ENCODE measurements around the gene LTBP4.

Gene LTBP4

DNA sequence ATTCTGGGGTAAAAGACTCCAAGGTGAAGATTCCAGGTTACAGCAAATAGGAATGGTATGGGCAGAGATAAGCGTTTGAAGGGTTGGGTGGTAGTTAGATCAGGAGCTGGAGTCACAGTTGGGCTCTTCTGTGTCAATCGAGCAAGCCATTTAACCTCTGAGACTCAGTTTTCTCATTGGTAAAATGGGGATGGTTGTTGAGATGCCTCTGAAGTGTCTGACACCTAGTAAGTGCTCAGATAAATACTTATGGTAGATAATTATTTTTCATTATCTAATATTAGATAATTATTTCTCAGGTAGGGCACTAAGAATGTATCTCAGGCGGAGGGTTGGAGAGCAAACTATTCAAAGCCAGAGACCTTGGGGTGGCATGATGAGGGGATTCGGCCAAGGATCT lies 7.8 kb downstream of the LTBP4 start:
- TF ChIP-seq, protein P1, sequence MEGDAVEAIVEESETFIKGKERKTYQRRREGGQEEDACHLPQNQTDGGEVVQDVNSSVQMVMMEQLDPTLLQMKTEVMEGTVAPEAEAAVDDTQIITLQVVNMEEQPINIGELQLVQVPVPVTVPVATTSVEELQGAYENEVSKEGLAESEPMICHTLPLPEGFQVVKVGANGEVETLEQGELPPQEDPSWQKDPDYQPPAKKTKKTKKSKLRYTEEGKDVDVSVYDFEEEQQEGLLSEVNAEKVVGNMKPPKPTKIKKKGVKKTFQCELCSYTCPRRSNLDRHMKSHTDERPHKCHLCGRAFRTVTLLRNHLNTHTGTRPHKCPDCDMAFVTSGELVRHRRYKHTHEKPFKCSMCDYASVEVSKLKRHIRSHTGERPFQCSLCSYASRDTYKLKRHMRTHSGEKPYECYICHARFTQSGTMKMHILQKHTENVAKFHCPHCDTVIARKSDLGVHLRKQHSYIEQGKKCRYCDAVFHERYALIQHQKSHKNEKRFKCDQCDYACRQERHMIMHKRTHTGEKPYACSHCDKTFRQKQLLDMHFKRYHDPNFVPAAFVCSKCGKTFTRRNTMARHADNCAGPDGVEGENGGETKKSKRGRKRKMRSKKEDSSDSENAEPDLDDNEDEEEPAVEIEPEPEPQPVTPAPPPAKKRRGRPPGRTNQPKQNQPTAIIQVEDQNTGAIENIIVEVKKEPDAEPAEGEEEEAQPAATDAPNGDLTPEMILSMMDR (conservative IDR thresholded peaks at IDR 0.05; ENCODE audit: control insufficient read depth, insufficient read depth, low read depth, low read length), result no peak
- no peak overlapping the region for H3K4me3 ChIP-seq (ENCODE audit: control insufficient read depth, low read depth, low read length)
- DNase-seq (ENCODE audit: low read depth), result no peak

DNA sequence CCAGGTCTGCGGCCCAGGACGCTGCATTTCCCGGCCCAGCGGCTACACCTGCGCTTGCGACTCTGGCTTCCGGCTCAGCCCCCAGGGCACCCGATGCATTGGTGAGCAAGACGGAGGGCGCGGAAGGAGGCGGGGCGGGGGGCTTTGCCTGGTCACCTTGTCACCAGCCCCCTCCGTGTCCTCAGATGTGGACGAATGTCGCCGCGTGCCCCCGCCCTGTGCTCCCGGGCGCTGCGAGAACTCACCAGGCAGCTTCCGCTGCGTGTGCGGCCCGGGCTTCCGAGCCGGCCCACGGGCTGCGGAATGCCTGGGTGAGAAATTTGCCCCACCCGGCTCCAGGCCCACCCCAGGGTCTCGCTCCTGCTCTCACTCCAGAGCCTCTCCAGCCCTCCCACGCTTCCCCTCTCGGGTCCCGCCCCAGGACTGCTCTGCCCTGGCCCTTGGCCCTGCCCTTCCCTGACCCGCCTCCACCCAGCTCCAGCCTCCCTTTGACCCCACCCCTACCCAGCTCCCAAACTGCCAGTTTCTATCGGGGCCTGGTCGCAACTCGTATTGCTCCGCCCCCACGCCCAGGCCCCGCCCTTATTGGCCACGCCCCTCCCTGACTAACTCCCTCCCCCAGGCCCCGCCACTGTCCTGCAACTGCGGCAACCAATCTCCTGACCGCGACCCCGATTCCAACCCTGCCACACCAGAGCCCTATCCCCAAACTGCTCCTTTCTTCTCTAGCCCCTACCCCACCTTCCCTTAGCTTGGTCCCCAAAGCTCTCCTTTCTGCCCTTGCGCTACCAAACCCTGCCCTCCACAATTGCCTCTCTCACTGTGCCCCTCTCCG lies 8.6 kb downstream of the LTBP4 start:
- TF ChIP-seq, protein P1 (conservative IDR thresholded peaks at IDR 0.05; ENCODE audit: control insufficient read depth, insufficient read depth, low read depth, low read length), result no peak
- peak; percentile 84 for DNase-seq (ENCODE audit: low read depth)

DNA sequence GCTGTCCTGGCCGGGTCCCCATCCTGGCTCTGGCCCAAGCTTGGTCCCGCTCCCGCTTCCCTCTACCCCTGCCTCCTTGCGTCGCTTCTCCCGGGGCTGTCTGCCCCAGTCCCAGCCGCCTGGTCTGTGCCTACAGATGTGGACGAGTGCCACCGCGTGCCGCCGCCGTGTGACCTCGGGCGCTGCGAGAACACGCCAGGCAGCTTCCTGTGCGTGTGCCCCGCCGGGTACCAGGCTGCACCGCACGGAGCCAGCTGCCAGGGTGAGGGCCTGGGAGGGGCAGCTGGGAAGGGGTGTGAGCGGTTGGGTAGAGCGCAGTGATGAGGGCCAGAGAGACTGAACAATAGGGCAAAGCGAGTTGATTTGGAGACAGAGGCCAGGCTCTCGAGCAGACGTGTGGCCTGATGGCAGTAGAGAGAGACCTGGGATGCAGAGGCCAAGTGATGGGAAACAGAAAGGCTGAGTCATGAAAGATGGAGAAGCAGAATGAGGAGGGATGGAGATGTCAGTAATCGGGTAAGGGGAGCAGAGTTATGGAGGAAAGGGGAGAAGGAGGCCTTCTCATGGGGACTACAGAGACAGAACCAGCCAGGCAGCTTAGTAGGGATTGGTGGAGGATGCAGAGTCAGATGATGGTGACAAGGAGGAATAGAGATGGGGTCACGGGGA lies 9.4 kb downstream of the LTBP4 start:
- DNase-seq (ENCODE audit: low read depth), result no peak
- TF ChIP-seq, protein P1 (conservative IDR thresholded peaks at IDR 0.05; ENCODE audit: control insufficient read depth, insufficient read depth, low read depth, low read length), result no peak
- H3K4me3 ChIP-seq (ENCODE audit: control insufficient read depth, low read depth, low read length), result peak overlapping the region; percentile 17

More for the DNA sequence above, 8.6 kb downstream of the LTBP4 start:
- peak overlapping the region; percentile 38 for H3K4me3 ChIP-seq (ENCODE audit: control insufficient read depth, low read depth, low read length)

DNA sequence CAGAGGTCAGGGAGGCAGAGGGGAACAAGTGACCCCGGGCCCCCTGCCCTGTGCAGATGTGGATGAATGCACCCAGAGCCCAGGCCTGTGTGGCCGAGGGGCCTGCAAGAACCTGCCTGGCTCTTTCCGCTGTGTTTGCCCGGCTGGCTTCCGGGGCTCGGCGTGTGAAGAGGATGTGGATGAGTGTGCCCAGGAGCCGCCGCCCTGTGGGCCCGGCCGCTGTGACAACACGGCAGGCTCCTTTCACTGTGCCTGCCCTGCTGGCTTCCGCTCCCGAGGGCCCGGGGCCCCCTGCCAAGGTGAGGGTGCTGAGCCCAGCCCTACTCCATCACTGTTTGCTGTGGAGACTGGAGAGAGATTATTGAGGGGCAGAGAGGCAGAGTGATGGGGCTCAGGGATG lies 9.9 kb downstream of the LTBP4 start:
- DNase-seq (ENCODE audit: low read depth), result no peak
- TF ChIP-seq, protein P1 (conservative IDR thresholded peaks at IDR 0.05; ENCODE audit: control insufficient read depth, insufficient read depth, low read depth, low read length), result no peak
- no peak overlapping the region for H3K4me3 ChIP-seq (ENCODE audit: control insufficient read depth, low read depth, low read length)

DNA sequence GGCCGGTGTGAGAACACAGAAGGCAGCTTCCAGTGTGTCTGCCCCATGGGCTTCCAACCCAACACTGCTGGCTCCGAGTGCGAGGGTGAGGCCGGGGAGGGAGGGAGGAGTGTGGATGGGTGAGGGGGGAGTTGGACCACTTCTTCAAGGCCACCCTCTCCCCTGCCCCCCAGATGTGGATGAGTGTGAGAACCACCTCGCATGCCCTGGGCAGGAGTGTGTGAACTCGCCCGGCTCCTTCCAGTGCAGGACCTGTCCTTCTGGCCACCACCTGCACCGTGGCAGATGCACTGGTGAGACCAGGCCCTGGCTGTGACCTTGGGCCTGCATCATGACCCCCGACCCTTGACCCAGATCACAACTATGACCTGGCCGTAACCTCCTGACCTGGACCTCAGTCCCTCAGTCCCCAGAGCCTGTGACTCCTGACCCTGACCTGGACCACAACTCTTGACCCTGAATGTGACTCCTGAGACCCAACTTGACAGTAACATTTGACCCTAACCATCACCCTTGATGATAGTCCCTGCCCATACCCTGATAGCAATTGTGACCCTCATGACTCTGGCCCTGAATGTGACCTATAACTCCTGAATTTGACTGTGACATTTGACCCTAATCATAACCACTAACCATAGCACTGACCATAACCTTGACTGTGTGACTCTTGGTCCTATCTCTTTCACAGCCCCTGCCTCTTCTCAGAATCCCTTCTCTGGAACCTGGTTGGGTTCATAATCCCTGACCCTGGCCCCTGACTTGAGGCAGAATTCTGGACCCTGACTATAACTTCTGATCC lies 10.9 kb downstream of the LTBP4 start:
- no peak overlapping the region for H3K4me3 ChIP-seq (ENCODE audit: control insufficient read depth, low read depth, low read length)
- TF ChIP-seq, protein P1 (conservative IDR thresholded peaks at IDR 0.05; ENCODE audit: control insufficient read depth, insufficient read depth, low read depth, low read length), result no peak
- no peak for DNase-seq (ENCODE audit: low read depth)

DNA sequence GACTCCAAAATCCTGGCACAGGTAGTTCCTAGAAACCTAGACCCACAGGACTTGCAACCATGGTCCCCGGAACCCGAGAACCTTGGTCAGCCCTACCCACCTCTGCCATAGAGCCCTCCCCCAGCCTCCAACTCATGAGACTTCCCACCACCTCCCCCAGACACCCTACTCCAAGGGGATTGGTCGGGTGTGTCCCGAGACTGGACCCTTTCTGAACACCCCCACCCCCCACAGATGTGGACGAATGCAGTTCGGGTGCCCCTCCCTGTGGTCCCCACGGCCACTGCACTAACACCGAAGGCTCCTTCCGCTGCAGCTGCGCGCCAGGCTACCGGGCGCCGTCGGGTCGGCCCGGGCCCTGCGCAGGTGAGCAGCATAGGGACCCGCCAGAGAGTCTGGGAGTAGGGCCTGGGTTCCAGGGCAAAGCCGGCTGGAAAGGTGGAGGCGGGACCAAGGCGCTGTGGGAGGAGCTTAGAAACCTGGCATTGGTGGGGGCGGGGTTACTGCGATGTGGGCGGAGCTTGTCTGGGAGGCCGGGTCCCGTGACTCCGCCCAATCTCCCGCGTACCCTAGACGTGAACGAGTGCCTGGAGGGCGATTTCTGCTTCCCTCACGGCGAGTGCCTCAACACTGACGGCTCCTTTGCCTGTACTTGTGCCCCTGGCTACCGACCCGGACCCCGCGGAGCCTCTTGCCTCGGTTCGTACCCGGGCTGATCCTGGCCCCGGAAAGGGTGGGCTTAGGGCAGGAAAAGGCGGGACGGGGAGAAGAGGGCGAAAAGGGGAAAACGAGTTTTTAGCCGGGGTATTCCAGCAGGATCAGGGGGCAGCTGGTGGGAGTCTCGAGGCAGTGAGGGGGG lies 11.9 kb downstream of the LTBP4 start:
- peak overlapping the region; percentile 77 for H3K4me3 ChIP-seq (ENCODE audit: control insufficient read depth, low read depth, low read length)
- TF ChIP-seq, protein P1 (conservative IDR thresholded peaks at IDR 0.05; ENCODE audit: control insufficient read depth, insufficient read depth, low read depth, low read length), result no peak
- DNase-seq (ENCODE audit: low read depth), result peak; percentile 38
